ENCODE data around the gene IL18RAP. TPM values are rescaled to one million over a fixed set of nuclear protein-coding genes. Genes with fewer than 3 reads are reported as not detected.

The IL18RAP gene
- total and polyA plus RNA-seq, 2 donors (not counting 3 experiments of a cell fraction or from before 2014, with no cell fraction given) = 0.03 TPM; not detected in 1

- dilution Hi-C loops (cut with MboI; ENCODE audit: extremely low pct_ligation_motif_present, low sequenced_read_pairs) = no loop called here
- TF ChIP-seq FOS (IDR thresholded peaks at IDR 0.05; ENCODE audit: borderline replicate concordance, insufficient read depth, low read length) (no peak), EZH2 (IDR thresholded peaks at IDR 0.05; ENCODE audit: borderline replicate concordance, low read depth, low read length, severe bottlenecking) (no peak)
- POLR2A ChIA-PET = no interaction called here
These were observed 1.8 kb downstream of the IL18RAP start for GRCh38 chr2:102424754-102425153.

DNA sequence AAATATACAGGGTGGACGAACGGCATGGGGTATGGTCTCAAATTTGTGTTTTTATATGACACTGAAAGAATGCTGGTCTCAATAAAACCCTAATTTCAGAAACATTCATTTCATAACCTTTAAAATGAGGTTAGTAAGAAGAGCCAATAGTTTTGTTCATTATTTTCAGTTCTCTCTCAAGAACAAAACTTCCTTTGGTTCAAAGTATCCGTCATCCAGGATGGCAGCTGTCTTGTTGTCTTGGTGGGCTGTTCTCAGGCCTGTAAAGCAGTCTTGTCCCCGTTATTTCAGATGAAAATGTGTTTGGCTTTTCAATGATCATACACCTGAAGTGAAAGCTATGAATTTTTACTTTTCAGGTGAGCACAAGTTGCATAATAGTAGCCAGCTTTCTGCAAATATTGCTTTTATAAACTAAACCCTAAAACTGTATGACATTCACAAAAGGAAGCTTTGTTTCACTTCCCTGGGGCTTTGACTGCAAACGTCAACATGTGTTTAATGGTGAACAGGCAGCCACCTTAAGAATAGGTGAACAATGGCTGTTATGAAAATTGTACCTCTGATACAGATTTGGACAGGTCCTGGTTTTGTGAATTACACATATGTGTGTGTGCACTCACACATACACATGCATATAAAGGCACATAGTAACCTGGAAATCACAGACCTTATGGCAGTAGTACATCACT lies 2.6 kb downstream of the IL18RAP start:
- Histone ChIP-seq H3K27ac (ENCODE audit: insufficient read depth, low read depth, low read length) (no peak overlapping the region), H3K27me3 (ENCODE audit: control insufficient read depth in 2 of 2, insufficient read depth in 2 of 2, low read length in 2 of 2) (peaks cover 2 to 11% of the 10 kb centered on the region in 2 experiments), H3K4me2 (ENCODE audit: insufficient read depth, low read length) (no peak overlapping the region), H4K20me1 (replicated peaks; ENCODE audit: control insufficient read depth, extremely low read depth, insufficient read depth, low read length) (no peaks in the 10 kb centered on the region), H3K79me2 (ENCODE audit: control insufficient read depth, insufficient read depth, low read length) (no peaks in the 10 kb centered on the region), H3K4me3 (replicated peaks in 1 of 3; ENCODE audit: insufficient read depth in 1 of 3, low read depth in 1 of 3, low read length in 3 of 3) (no peak overlapping the region), H3K9ac (replicated peaks; ENCODE audit: extremely low read depth, insufficient read depth, low read length) (no peak overlapping the region), H3K9me1 (replicated peaks; ENCODE audit: control insufficient read depth, extremely low read depth, insufficient read depth, low read length) (no peaks in the 10 kb centered on the region), H3K4me1 (ENCODE audit: control insufficient read depth, extremely low read depth, insufficient read depth, low read length) (no peaks in the 10 kb centered on the region), H2AFZ (ENCODE audit: low read depth, low read length) (no peak overlapping the region), H3K9me3 (replicated peaks; ENCODE audit: control insufficient read depth, insufficient read depth, low read length) (no peaks in the 10 kb centered on the region), H3K36me3 (ENCODE audit: control insufficient read depth in 2 of 2, extremely low read depth in 1 of 2, insufficient read depth in 2 of 2, low read length in 2 of 2) (no peaks in the 10 kb centered on the region)
- POLR2A ChIA-PET = no interaction called here
- TF ChIP-seq EZH2 (IDR thresholded peaks at IDR 0.05; ENCODE audit: borderline replicate concordance, low read depth, low read length, severe bottlenecking) = no peak
- no peak for TF ChIP-seq JUN (IDR thresholded peaks at IDR 0.05; ENCODE audit: borderline replicate concordance, insufficient read depth, insufficient read length, low read depth)
- TF ChIP-seq POLR2AphosphoS5 (IDR thresholded peaks at IDR 0.05; ENCODE audit: insufficient read depth, low read depth, low read length) = no peak
- TF ChIP-seq, protein P1, sequence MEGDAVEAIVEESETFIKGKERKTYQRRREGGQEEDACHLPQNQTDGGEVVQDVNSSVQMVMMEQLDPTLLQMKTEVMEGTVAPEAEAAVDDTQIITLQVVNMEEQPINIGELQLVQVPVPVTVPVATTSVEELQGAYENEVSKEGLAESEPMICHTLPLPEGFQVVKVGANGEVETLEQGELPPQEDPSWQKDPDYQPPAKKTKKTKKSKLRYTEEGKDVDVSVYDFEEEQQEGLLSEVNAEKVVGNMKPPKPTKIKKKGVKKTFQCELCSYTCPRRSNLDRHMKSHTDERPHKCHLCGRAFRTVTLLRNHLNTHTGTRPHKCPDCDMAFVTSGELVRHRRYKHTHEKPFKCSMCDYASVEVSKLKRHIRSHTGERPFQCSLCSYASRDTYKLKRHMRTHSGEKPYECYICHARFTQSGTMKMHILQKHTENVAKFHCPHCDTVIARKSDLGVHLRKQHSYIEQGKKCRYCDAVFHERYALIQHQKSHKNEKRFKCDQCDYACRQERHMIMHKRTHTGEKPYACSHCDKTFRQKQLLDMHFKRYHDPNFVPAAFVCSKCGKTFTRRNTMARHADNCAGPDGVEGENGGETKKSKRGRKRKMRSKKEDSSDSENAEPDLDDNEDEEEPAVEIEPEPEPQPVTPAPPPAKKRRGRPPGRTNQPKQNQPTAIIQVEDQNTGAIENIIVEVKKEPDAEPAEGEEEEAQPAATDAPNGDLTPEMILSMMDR (IDR thresholded peaks at IDR 0.05; ENCODE audit: extremely low read depth in 1 of 2, insufficient read depth in 1 of 2, low read depth in 1 of 2, low read length in 2 of 2) = no peak
- no peak for TF ChIP-seq GATA2 (IDR thresholded peaks at IDR 0.05; ENCODE audit: insufficient read depth, insufficient read length, low read depth, low read length)
- no peak for TF ChIP-seq MYC (IDR thresholded peaks at IDR 0.05; ENCODE audit: low read depth, low read length)
- TF ChIP-seq FOS (IDR thresholded peaks at IDR 0.05; ENCODE audit: borderline replicate concordance, insufficient read depth, low read length) = no peak
- TF ChIP-seq MAX (IDR thresholded peaks at IDR 0.05; ENCODE audit: insufficient read depth, insufficient read length) = no peak
- TF ChIP-seq POLR2A (IDR thresholded peaks at IDR 0.05; ENCODE audit: low read depth, low read length) = no peak
- dilution Hi-C loops (cut with MboI; ENCODE audit: extremely low pct_ligation_motif_present, low sequenced_read_pairs) = no loop called here
- BruUV-seq (replicated peaks) = no TSS peak
- FAIRE-seq (no peak), DNase-seq (ENCODE audit: low read depth, low spot score) (no peak)
- intact Hi-C loops (cut with micrococcal nuclease) = no loop called here
- CTCF ChIA-PET = no interaction called here

More at GRCh38 chr2:102424754-102425153, 1.8 kb downstream of the IL18RAP start:
- Histone ChIP-seq H3K9me1 (replicated peaks; ENCODE audit: control insufficient read depth, extremely low read depth, insufficient read depth, low read length) (no peaks in the 10 kb centered on the region), H3K4me1 (ENCODE audit: control insufficient read depth, extremely low read depth, insufficient read depth, low read length) (no peaks in the 10 kb centered on the region), H3K4me2 (ENCODE audit: insufficient read depth, low read length) (no peak overlapping the region), H3K9me3 (replicated peaks; ENCODE audit: control insufficient read depth, insufficient read depth, low read length) (no peaks in the 10 kb centered on the region), H2AFZ (ENCODE audit: low read depth, low read length) (no peak overlapping the region), H3K9ac (replicated peaks; ENCODE audit: extremely low read depth, insufficient read depth, low read length) (no peak overlapping the region), H3K4me3 (replicated peaks in 1 of 3; ENCODE audit: insufficient read depth in 1 of 3, low read depth in 1 of 3, low read length in 3 of 3) (no peak overlapping the region), H3K27ac (ENCODE audit: insufficient read depth, low read depth, low read length) (no peak overlapping the region), H4K20me1 (replicated peaks; ENCODE audit: control insufficient read depth, extremely low read depth, insufficient read depth, low read length) (no peaks in the 10 kb centered on the region), H3K27me3 (ENCODE audit: control insufficient read depth in 2 of 2, insufficient read depth in 2 of 2, low read length in 2 of 2) (peaks cover 2 to 11% of the 10 kb centered on the region in 2 experiments), H3K79me2 (ENCODE audit: control insufficient read depth, insufficient read depth, low read length) (no peaks in the 10 kb centered on the region), H3K36me3 (ENCODE audit: control insufficient read depth in 2 of 2, extremely low read depth in 1 of 2, insufficient read depth in 2 of 2, low read length in 2 of 2) (no peaks in the 10 kb centered on the region)
- intact Hi-C loops (cut with micrococcal nuclease) = no loop called here
- CTCF ChIA-PET = no interaction called here
- BruUV-seq (replicated peaks) = no TSS peak
- FAIRE-seq (no peak), DNase-seq (ENCODE audit: low read depth, low spot score) (no peak)

Measured in endothelial cell of umbilical vein (primary cell).